OCI-LY1 (cell line): ENCODE results near the gene FBXW8.

Experiments used
- CTCF ChIP-seq: fragments of 200-600 bp; sonication (generic), shearing (Covaris generic); IDR thresholded peaks from 2 replicates; pipeline ENCODE4 v1.5.1; 2017; ENCODE audit warnings: mild to moderate bottlenecking, antibody characterized with exemption, low read length, moderate library complexity, mixed read lengths
- EZH2 ChIP-seq: fragments of 200-600 bp; sonication (generic), shearing (Covaris generic); IDR thresholded peaks from 2 replicates; pipeline ENCODE4 v1.8.0; 2017; ENCODE audit warnings: borderline replicate concordance, mixed run types, mild to moderate bottlenecking, antibody characterized with exemption, low read length, moderate library complexity, mixed read lengths

GRCh38 chr12:116943419-116944372, 32.9 kb downstream of the FBXW8 start:
- no peak for TF ChIP-seq CTCF
- no peak for TF ChIP-seq EZH2
